ENCODE data around the gene TGIF1. TPM values are rescaled to one million over a fixed set of nuclear protein-coding genes. Genes with fewer than 3 reads are reported as not detected.

TGIF1 gene
- total and polyA plus RNA-seq, 9 of the 15 experiments (the other 6 are each of a cell fraction or from before 2014, with no cell fraction given) = 16.1 to 77.7 (median 44.6) TPM

GRCh38 chr18:3447895-3448837 lies 1.8 kb upstream of the TGIF1 start:
- H3K4me1 ChIP-seq (replicated peaks in 1 of 2; ENCODE audit: control insufficient read depth in 2 of 2, insufficient read depth in 2 of 2, low read length in 2 of 2) = peaks cover 31 to 51% of the 10 kb centered on the region in 2 experiments
- CTCF ChIA-PET (ENCODE audit: low intra/inter-chr PET ratio) = interaction anchor here (0.7 to 1.6 kb wide), 3 partner anchors 167 to 208 kb away, joined by 5 to 7 read pairs (median 5); no protein-coding TSS in a partner anchor
- H3K79me2 ChIP-seq (ENCODE audit: control insufficient read depth, insufficient read depth, low read length) = peaks cover 65% of the 10 kb centered on the region
- no peak for TF ChIP-seq NR2C2 (CRISPR knock-in tag; IDR thresholded peaks at IDR 0.05)
- no peak for TF ChIP-seq NR2C2 (tag; IDR thresholded peaks at IDR 0.05)
- no peak for TF ChIP-seq CBFA2T3 (IDR thresholded peaks at IDR 0.05)
- no peak for TF ChIP-seq HLTF (IDR thresholded peaks at IDR 0.05)
- TF ChIP-seq REST (IDR thresholded peaks at IDR 0.05; ENCODE audit: borderline replicate concordance) = no peak
- peak; percentile 57; the same call in 1 of the 2 replicates for TF ChIP-seq REST (CRISPR knock-in tag; IDR thresholded peaks at IDR 0.05; ENCODE audit: low read depth)
- no peak for TF ChIP-seq ZBTB2 (IDR thresholded peaks at IDR 0.05)
- TF ChIP-seq ZNF507 (tag; conservative IDR thresholded peaks at IDR 0.05) = no peak
- TF ChIP-seq ERF (CRISPR knock-in tag; IDR thresholded peaks at IDR 0.05) = no peak
- peak; percentile 62; the same call in 1 of the 2 replicates for TF ChIP-seq ZBTB43 (CRISPR knock-in tag; IDR thresholded peaks at IDR 0.05)
- TF ChIP-seq ZNF23 (CRISPR knock-in tag; IDR thresholded peaks at IDR 0.05) = no peak

More at GRCh38 chr18:3447895-3448837, 1.8 kb upstream of the TGIF1 start:
- Histone ChIP-seq H3K4me2 (ENCODE audit: insufficient read depth, low read length) (peak overlapping the region; percentile 99), H4K20me1 (replicated peaks; ENCODE audit: control insufficient read depth, insufficient read depth, low read length) (0 out of 2 replicates have a peak, but pooled peaks cover 3% of the 10 kb centered on the region), H3K9me3 (replicated peaks; ENCODE audit: control insufficient read depth, insufficient read depth, low read depth, low read length) (no peaks in the 10 kb centered on the region), H3K27me3 (ENCODE audit: control insufficient read depth in 2 of 2, insufficient read depth in 2 of 2, low read length in 2 of 2) (no peaks in the 10 kb centered on the region), H3K27ac (ENCODE audit: extremely low read depth, low read depth, low read length) (peak overlapping the region; percentile 98), H3K4me3 (peak overlapping the region; percentile 87), H3K9me1 (ENCODE audit: control insufficient read depth, insufficient read depth, low read length) (no peaks in the 10 kb centered on the region), H3K36me3 (ENCODE audit: control insufficient read depth, insufficient read depth, low read length) (no peaks in the 10 kb centered on the region), H3K9ac (ENCODE audit: insufficient read depth in 1 of 2, low read depth in 2 of 2, low read length in 2 of 2) (peak overlapping the region; percentile 92 to 99), H2AFZ (ENCODE audit: low read depth, low read length) (peak overlapping the region; percentile 67)
- peak; percentile 85 to 99 (median 89) for DNase-seq (ENCODE audit: extremely low read depth in 1 of 4, low spot score in 3 of 4)
- in situ Hi-C loops (cut with MboI) (no loop called here), intact Hi-C loops (cut with micrococcal nuclease) (loop anchor here (2.0 kb wide), 2 partner anchors 155 to 219 kb away; no protein-coding TSS in a partner anchor)
- BruUV-seq (replicated peaks) = no TSS peak
- ATAC-seq = peak; percentile 78
- FAIRE-seq = peak; percentile 86
- under 1% methylated on average over 57 of the region's 63 CpGs for WGBS (ENCODE audit: insufficient coverage, low coverage, missing lambda C conversion rate)
- POLR2A ChIA-PET = interaction anchor here (0.6 to 4.1 kb wide), 28 partner anchors 9 to 547 kb away, joined by 3 to 35 read pairs (median 4); no protein-coding TSS in a partner anchor

Data from K562 (cell line).